GM12878 (cell line): Measurements from ENCODE around the gene DTWD2. TPM values are rescaled to one million over a fixed set of nuclear protein-coding genes. Genes with fewer than 3 reads are reported as not detected.
"Not testable (repeated sequence)": the region's sequence is repeated elsewhere in the genome, so short reads cannot be mapped to it uniquely, and the experiment has no call there.

Experiments used
- ATAC-seq: fragments of 200-7000 bp; cut with Tn5 transposase; 3 replicates; pipeline ENCODE4 v1.9.1; 2020; ENCODE audit warnings: mild to moderate bottlenecking, moderate library complexity
- BruUV-seq: library from RNA; stranded (reverse); fragments of 400-500 nt; replicated peaks from 2 replicates; lab custom pipeline; 2021; lab: Mats Ljungman, UMichigan
- CTCF ChIA-PET: fragments of 300-600 bp; sonication (Branson Sonifier 250); formaldehyde crosslinking; extraction: SDS; loops from one replicate; lab custom pipeline; 2021; ENCODE audit warnings: inconsistent platforms; lab: Yijun Ruan, JAX
- POLR2A ChIA-PET: fragments of 350-600 bp; formaldehyde crosslinking; extraction: SDS; loops from one replicate; lab custom pipeline; 2021; ENCODE audit warnings: inconsistent platforms; lab: Charles Lee
- RAD21 ChIA-PET: fragments of 300-600 bp; sonication (Branson Sonifier 250); formaldehyde crosslinking; loops from one replicate; lab custom pipeline; 2023; ENCODE audit warnings: antibody characterized with exemption; ENCODE audit not compliant: unreplicated experiment; lab: Charles Lee
- SMC1A ChIA-PET: fragments of 300-600 bp; sonication (Branson Sonifier 250); formaldehyde crosslinking; loops from one replicate; lab custom pipeline; 2023; ENCODE audit not compliant: unreplicated experiment, uncharacterized antibody; lab: Charles Lee
- DNase-seq: peaks from one replicate; pipeline ENCODE4 v3.0.0-alpha.2; 2011; ENCODE audit warnings: low read depth, low spot score
- FAIRE-seq: peaks from 3 replicates; lab custom pipeline; 2011; peaks lifted over from hg19 to GRCh38; lab: Jason Lieb, UNC
- H2AFZ ChIP-seq: 2 replicates; pipeline ENCODE4 v1.6.0; 2011; ENCODE audit warnings: low read depth, low read length, control low read depth; ENCODE audit not compliant: control insufficient read depth
- H3K27ac ChIP-seq: 2 replicates; pipeline ENCODE4 v1.5.1; 2011; ENCODE audit warnings: control low read depth; ENCODE audit not compliant: control insufficient read depth, insufficient read depth
- H3K27me3 ChIP-seq, 2 experiments: replicated peaks in 1 of 2; 2 replicates each; pipeline versions ENCODE4 v1.6.0 to v1.6.1; 2011; ENCODE audit warnings: low read length in 1 of 2; ENCODE audit not compliant: control insufficient read depth in 2 of 2, insufficient read depth in 2 of 2
- H3K36me3 ChIP-seq, 2 experiments: 2 replicates each; pipeline ENCODE4 v1.5.1; 2011; ENCODE audit warnings: low read length in 1 of 2; ENCODE audit not compliant: control insufficient read depth in 2 of 2, insufficient read depth in 2 of 2
- H3K4me1 ChIP-seq: 2 replicates; pipeline ENCODE4 v1.6.1; 2011; ENCODE audit warnings: mild to moderate bottlenecking, low read length, moderate library complexity, mixed read lengths; ENCODE audit not compliant: control insufficient read depth, insufficient read depth
- H3K4me2 ChIP-seq: 2 replicates; pipeline ENCODE4 v1.6.0; 2011; ENCODE audit warnings: control low read depth; ENCODE audit not compliant: control insufficient read depth, insufficient read depth
- H3K4me3 ChIP-seq: fragments of 200-600 bp; sonication (generic); 2 replicates; pipeline ENCODE4 v1.5.1; 2016
- H3K79me2 ChIP-seq: 2 replicates; pipeline ENCODE4 v1.6.0; 2011; ENCODE audit warnings: low read length; ENCODE audit not compliant: control insufficient read depth, insufficient read depth
- H3K9ac ChIP-seq: 2 replicates; pipeline ENCODE4 v1.8.0; 2011; ENCODE audit warnings: low read length, control low read depth, mixed read lengths; ENCODE audit not compliant: control insufficient read depth, insufficient read depth
- H3K9me3 ChIP-seq: replicated peaks from 3 replicates; pipeline ENCODE4 v1.5.1; 2011; ENCODE audit warnings: mild to moderate bottlenecking, low read length; ENCODE audit not compliant: control insufficient read depth, insufficient read depth
- H4K20me1 ChIP-seq: 2 replicates; pipeline ENCODE4 v1.6.0; 2011; ENCODE audit not compliant: control insufficient read depth, insufficient read depth
- WGBS: methylation state at CpG from one replicate; pipeline ENCODE4 v1.1.6; 2016; ENCODE audit warnings: low lambda C conversion rate; ENCODE audit not compliant: insufficient replicate concordance, insufficient coverage; ENCODE audit errors: missing lambda C conversion rate; 5-methylcytosine and 5-hydroxymethylcytosine counted together
- in situ Hi-C: fragments of 300-500 bp; cut with MboI; formaldehyde crosslinking; loops from 9 replicates; pipeline ENCODE4 v1.14.3; 2018; ENCODE audit warnings: mixed read lengths
- intact Hi-C: fragments of 100-400 bp; cut with micrococcal nuclease; formaldehyde crosslinking; loops from one replicate; pipeline ENCODE4 v1.14.2; 2022; ENCODE audit not compliant: unreplicated experiment
- polyA plus RNA-seq, 11 experiments: library from polyadenylated mRNA; depleted of rRNA in 4 of 11; unstranded in 6 of 11; stranded (reverse) in 5 of 11; fragments of >200 nt; fragmentation: Nextera tagmentation in 4 of 11; fragmentation: Illumina TruSeq in 1 of 11; extraction: Ambion mirVana in 4 of 11; extraction: Trizol in 1 of 11; gene quantifications; 1 replicate in 1 of 11; 2 replicates in 10 of 11; pipeline versions ENCODE4 v1.2.1 to v1.2.3, GENCODE V29; 2011 to 2016; ENCODE audit warnings: inconsistent platforms in 2 of 11, missing spikeins in 2 of 11, low read depth in 1 of 11
- total RNA-seq, 4 experiments: library from RNA; depleted of rRNA in 3 of 4; stranded (reverse); fragments of >200 nt in 3 of 4; fragmentation: Illumina TruSeq in 1 of 4; extraction: Trizol in 1 of 4; gene quantifications; 2 replicates each; pipeline versions ENCODE4 v1.2.1 to v1.2.3, GENCODE V29; 2013 to 2021

The DTWD2 gene
- total and polyA plus RNA-seq, 10 of the 15 experiments (the other 5 are each of a cell fraction or from before 2014, with no cell fraction given), result 0.93 to 8.4 (median 5.1) TPM

DNA sequence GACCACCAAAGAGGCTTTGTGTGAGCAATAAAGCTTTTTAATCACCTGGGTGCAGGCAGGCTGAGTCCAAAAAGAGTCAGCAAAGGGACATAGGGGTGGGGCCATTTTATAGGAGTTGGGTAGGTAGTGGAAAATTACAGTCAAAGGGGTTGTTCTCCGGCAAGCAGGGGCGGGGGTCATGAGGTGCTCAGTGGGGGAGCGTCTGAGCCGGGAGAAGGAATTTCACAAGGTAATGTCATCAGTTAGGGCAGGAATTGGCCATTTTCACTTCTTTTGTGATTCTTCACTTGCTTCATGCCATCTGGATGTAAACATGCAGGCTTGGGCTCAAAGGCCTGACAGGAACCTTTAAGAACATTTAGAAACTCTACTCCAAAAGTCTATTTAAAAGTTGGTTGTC lies 36.0 kb downstream of the DTWD2 start:
- ATAC-seq, BruUV-seq, H3K4me2 ChIP-seq, H3K4me3 ChIP-seq, H3K4me1 ChIP-seq, H3K27me3 ChIP-seq, H3K79me2 ChIP-seq, H3K36me3 ChIP-seq, H2AFZ ChIP-seq, SMC1A ChIA-PET, POLR2A ChIA-PET, DNase-seq, CTCF ChIA-PET, H3K9me3 ChIP-seq, H3K9ac ChIP-seq, H3K27ac ChIP-seq, H4K20me1 ChIP-seq, RAD21 ChIA-PET, in situ Hi-C loops, FAIRE-seq: not testable (repeated sequence)
- intact Hi-C loops, result loop anchor here (10.0 kb wide), 1 partner anchor 338 kb away; no protein-coding TSS in a partner anchor
- WGBS, result 98% methylated on average over 4 of the region's 4 CpGs

- in situ Hi-C loops, H3K9me3 ChIP-seq, DNase-seq, H2AFZ ChIP-seq, SMC1A ChIA-PET, H3K4me1 ChIP-seq, FAIRE-seq, H3K27ac ChIP-seq, RAD21 ChIA-PET, H3K36me3 ChIP-seq, H3K4me2 ChIP-seq, H3K4me3 ChIP-seq, H3K79me2 ChIP-seq, ATAC-seq, H4K20me1 ChIP-seq, POLR2A ChIA-PET, H3K27me3 ChIP-seq, H3K9ac ChIP-seq, BruUV-seq, CTCF ChIA-PET: not testable (repeated sequence)
- intact Hi-C loops, result loop anchor here (10.0 kb wide), 1 partner anchor 336 kb away; no protein-coding TSS in a partner anchor
- WGBS, result 58% methylated on average over 9 of the region's 9 CpGs
These were observed 38.0 kb downstream of the DTWD2 start for GRCh38 chr5:118950354-118950753.
